GM12878 (cell line): Measurements from ENCODE around the gene CCSER2. TPM values are rescaled to one million over a fixed set of nuclear protein-coding genes. Genes with fewer than 3 reads are reported as not detected.

Source experiments
- BRCA1 ChIP-seq: IDR thresholded peaks from 2 replicates; pipeline ENCODE4 v1.6.1; 2011; ENCODE audit warnings: low read depth, low read length, improper control_type of control experiment
- EP300 ChIP-seq, 2 experiments: fragments of 150-350 bp in 1 of 2; IDR thresholded peaks; 2 replicates each; pipeline ENCODE4 v1.6.1; 2011 to 2012; ENCODE audit warnings: low read depth in 2 of 2, low read length in 2 of 2, borderline replicate concordance in 1 of 2, improper control_type of control experiment in 1 of 2, inconsistent platforms in 1 of 2; ENCODE audit not compliant: control insufficient read depth in 1 of 2
- NKRF ChIP-seq: fragments of 450-650 bp; conservative IDR thresholded peaks from 2 replicates; pipeline ENCODE4 v1.6.1; 2017; ENCODE audit warnings: mild to moderate bottlenecking, moderate library complexity
- SUZ12 ChIP-seq: fragments of 200-600 bp; sonication (generic); IDR thresholded peaks from one replicate; pipeline ENCODE4 v1.6.1; 2018; ENCODE audit warnings: antibody characterized with exemption, mild to moderate bottlenecking; ENCODE audit not compliant: unreplicated experiment
- TCF12 ChIP-seq: IDR thresholded peaks from 2 replicates; pipeline ENCODE4 v1.6.1; 2011; ENCODE audit warnings: low read depth, mild to moderate bottlenecking, low read length
- TCF7 ChIP-seq: IDR thresholded peaks from 2 replicates; pipeline ENCODE4 v1.6.1; 2014; ENCODE audit warnings: antibody characterized with exemption, borderline replicate concordance
- ZBTB11 ChIP-seq: fragments of 450-650 bp; formaldehyde crosslinking; IDR thresholded peaks from 2 replicates; pipeline ENCODE4 v1.5.0; 2022; ENCODE audit warnings: mild to moderate bottlenecking, missing genetic modification characterization
- polyA plus RNA-seq, 11 experiments: library from polyadenylated mRNA; depleted of rRNA in 4 of 11; unstranded in 6 of 11; stranded (reverse) in 5 of 11; fragments of >200 nt; fragmentation: Nextera tagmentation in 4 of 11; fragmentation: Illumina TruSeq in 1 of 11; extraction: Ambion mirVana in 4 of 11; extraction: Trizol in 1 of 11; gene quantifications; 1 replicate in 1 of 11; 2 replicates in 10 of 11; pipeline versions ENCODE4 v1.2.1 to v1.2.3, GENCODE V29; 2011 to 2016; ENCODE audit warnings: inconsistent platforms in 2 of 11, missing spikeins in 2 of 11, low read depth in 1 of 11
- total RNA-seq, 4 experiments: library from RNA; depleted of rRNA in 3 of 4; stranded (reverse); fragments of >200 nt in 3 of 4; fragmentation: Illumina TruSeq in 1 of 4; extraction: Trizol in 1 of 4; gene quantifications; 2 replicates each; pipeline versions ENCODE4 v1.2.1 to v1.2.3, GENCODE V29; 2013 to 2021

CCSER2 gene
- total and polyA plus RNA-seq, 10 of the 15 experiments (the other 5 are each of a cell fraction or from before 2014, with no cell fraction given) = 4.7 to 18.8 (median 13.2) TPM

GRCh38 chr10:84415539-84416244 lies 87.3 kb downstream of the CCSER2 start (continued):
- no peak for TF ChIP-seq SUZ12
- no peak for TF ChIP-seq ZBTB11
- no peak for TF ChIP-seq NKRF
- no peak for TF ChIP-seq EP300 (IDR thresholded peaks at IDR 0.05; ENCODE audit: borderline replicate concordance in 1 of 2, control insufficient read depth in 1 of 2, low read depth in 2 of 2, low read length in 2 of 2)
- TF ChIP-seq TCF12 = no peak
- no peak for TF ChIP-seq BRCA1
- no peak for TF ChIP-seq TCF7
